ENCODE measurements around the gene KDM8. TPM values are rescaled to one million over a fixed set of nuclear protein-coding genes. Genes with fewer than 3 reads are reported as not detected.
"Not testable (repeated sequence)": the region's sequence is repeated elsewhere in the genome, so short reads cannot be mapped to it uniquely, and the experiment has no call there.

KDM8 gene
- total RNA-seq, 1 experiment from 2014 or later = 3.7 TPM

DNA sequence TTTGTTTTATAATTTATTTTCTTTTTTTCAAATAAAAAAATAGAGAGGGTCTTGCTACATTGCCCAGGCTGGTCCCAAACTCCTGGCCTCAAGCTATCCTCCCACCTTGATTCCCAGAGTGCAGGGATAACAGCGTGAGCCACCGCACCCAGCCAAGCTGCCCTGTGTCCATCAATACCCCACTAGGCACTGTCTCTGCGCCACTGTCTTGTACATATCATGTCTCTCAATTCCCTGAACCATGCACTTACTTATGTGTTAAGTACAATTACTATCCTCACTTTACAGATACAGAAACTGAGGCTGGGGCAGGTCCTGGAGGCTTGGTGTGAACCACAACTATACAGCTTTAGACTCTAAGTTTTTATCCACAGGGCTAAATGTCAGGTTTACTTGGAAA, 53.5 kb downstream of the KDM8 start:
- Mint-ChIP-seq H3K4me3 (ENCODE audit: unreplicated experiment) (no peak overlapping the region), H3K27me3 (ENCODE audit: insufficient read depth, unreplicated experiment) (no peaks in the 10 kb centered on the region), H3K9me3 (ENCODE audit: unreplicated experiment) (no peaks in the 10 kb centered on the region), H3K4me1 (ENCODE audit: insufficient read depth, unreplicated experiment) (peaks cover 30% of the 10 kb centered on the region), H3K27ac (ENCODE audit: low read depth, unreplicated experiment) (peak overlapping the region; percentile 76), H3K36me3 (ENCODE audit: insufficient read depth, unreplicated experiment) (peaks cover 49% of the 10 kb centered on the region)
- no peak for DNase-seq (ENCODE audit: unreplicated experiment)
- intact Hi-C loops (cut with micrococcal nuclease) = no loop called here
- ChIA-PET POLR2A (no interaction called here), CTCF (interaction anchor here (0.7 to 4.4 kb wide), 3 partner anchors 22 to 111 kb away, joined by 3 to 30 read pairs (median 4); no protein-coding TSS in a partner anchor)
- no TSS peak for BruUV-seq (replicated peaks)
- TF ChIP-seq, protein P1, sequence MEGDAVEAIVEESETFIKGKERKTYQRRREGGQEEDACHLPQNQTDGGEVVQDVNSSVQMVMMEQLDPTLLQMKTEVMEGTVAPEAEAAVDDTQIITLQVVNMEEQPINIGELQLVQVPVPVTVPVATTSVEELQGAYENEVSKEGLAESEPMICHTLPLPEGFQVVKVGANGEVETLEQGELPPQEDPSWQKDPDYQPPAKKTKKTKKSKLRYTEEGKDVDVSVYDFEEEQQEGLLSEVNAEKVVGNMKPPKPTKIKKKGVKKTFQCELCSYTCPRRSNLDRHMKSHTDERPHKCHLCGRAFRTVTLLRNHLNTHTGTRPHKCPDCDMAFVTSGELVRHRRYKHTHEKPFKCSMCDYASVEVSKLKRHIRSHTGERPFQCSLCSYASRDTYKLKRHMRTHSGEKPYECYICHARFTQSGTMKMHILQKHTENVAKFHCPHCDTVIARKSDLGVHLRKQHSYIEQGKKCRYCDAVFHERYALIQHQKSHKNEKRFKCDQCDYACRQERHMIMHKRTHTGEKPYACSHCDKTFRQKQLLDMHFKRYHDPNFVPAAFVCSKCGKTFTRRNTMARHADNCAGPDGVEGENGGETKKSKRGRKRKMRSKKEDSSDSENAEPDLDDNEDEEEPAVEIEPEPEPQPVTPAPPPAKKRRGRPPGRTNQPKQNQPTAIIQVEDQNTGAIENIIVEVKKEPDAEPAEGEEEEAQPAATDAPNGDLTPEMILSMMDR (IDR thresholded peaks at IDR 0.05; ENCODE audit: unreplicated experiment) = no peak

DNA sequence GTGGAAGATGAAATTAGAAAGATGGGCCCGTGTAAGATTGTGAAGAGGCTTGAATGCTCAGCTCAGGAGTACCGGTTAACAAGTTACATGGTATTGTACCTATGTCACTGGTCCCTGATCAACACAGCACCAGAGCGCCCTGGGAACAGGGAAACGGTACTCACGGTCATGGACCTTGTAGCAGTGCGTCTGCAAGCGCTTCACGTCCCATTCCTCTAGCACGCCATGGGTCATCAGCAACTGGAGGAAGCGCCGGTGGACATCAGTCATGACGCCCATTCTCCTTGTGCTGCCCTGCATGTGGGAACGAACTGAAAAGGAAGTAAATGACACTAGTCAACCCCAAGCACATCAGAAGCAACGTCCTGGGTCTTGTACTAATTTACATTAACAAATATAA, 53.9 kb downstream of the KDM8 start:
- CTCF ChIA-PET = interaction anchor here (1.0 to 4.4 kb wide), 3 partner anchors 22 to 103 kb away, joined by 3 to 30 read pairs (median 3); no protein-coding TSS in a partner anchor
- intact Hi-C loops (cut with micrococcal nuclease) = no loop called here
- Mint-ChIP-seq H3K9me3 (ENCODE audit: unreplicated experiment) (no peaks in the 10 kb centered on the region), H3K27me3 (ENCODE audit: insufficient read depth, unreplicated experiment) (no peaks in the 10 kb centered on the region), H3K36me3 (ENCODE audit: insufficient read depth, unreplicated experiment) (peaks cover 48% of the 10 kb centered on the region), H3K4me1 (ENCODE audit: insufficient read depth, unreplicated experiment) (peaks cover 30% of the 10 kb centered on the region), H3K4me3 (ENCODE audit: unreplicated experiment) (no peak overlapping the region), H3K27ac (ENCODE audit: low read depth, unreplicated experiment) (peak overlapping the region; percentile 76)
- no peak for DNase-seq (ENCODE audit: unreplicated experiment)
- POLR2A ChIA-PET = no interaction called here
- BruUV-seq (replicated peaks) = no TSS peak
- TF ChIP-seq, protein P1 (IDR thresholded peaks at IDR 0.05; ENCODE audit: unreplicated experiment) = no peak

DNA sequence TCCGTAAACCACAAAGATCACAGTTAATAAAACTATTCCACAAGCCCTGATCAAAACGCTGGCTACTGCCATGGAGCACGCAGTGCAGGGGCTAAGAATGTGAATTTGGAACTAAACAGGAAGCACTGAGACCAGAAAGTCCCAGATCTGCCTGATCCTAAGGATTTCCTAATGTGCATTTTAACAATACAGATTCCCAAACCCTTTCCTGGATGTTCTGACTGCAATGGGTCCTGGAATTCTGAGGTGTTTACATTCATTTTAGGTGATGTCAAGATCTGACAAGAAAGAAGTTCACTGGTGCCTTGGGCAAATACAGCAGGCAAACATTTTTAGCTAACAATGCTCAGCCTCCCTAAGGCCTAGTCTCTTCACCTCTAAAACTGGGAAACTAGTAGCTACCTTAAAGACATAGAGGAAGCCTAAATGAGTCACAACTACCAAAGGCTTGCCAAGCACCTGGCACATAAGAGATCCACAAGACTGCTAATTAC, 55.0 kb downstream of the KDM8 start:
- H3K27me3 Mint-ChIP-seq (ENCODE audit: insufficient read depth, unreplicated experiment) = no peaks in the 10 kb centered on the region
- TF ChIP-seq, protein P1 (IDR thresholded peaks at IDR 0.05; ENCODE audit: unreplicated experiment) = no peak
- BruUV-seq (replicated peaks) = no TSS peak
- peaks cover 28% of the 10 kb centered on the region for H3K4me1 Mint-ChIP-seq (ENCODE audit: insufficient read depth, unreplicated experiment)
- peaks cover 41% of the 10 kb centered on the region for H3K36me3 Mint-ChIP-seq (ENCODE audit: insufficient read depth, unreplicated experiment)
- H3K9me3 Mint-ChIP-seq (ENCODE audit: unreplicated experiment) = no peaks in the 10 kb centered on the region
- DNase-seq (ENCODE audit: unreplicated experiment) = peak; percentile 82
- ChIA-PET POLR2A (interaction anchor here (0.9 to 1.3 kb wide), 5 partner anchors 10 to 109 kb away, joined by 3 to 7 read pairs (median 3); partner anchors contain the start of gene NSMCE1), CTCF (interaction anchor here (0.5 to 2.0 kb wide), 6 partner anchors 23 to 188 kb away, joined by 3 to 15 read pairs (median 4); no protein-coding TSS in a partner anchor)
- H3K27ac Mint-ChIP-seq (ENCODE audit: low read depth, unreplicated experiment) = peak overlapping the region; percentile 76
- no peak overlapping the region for H3K4me3 Mint-ChIP-seq (ENCODE audit: unreplicated experiment)
- intact Hi-C loops (cut with micrococcal nuclease) = no loop called here

DNA sequence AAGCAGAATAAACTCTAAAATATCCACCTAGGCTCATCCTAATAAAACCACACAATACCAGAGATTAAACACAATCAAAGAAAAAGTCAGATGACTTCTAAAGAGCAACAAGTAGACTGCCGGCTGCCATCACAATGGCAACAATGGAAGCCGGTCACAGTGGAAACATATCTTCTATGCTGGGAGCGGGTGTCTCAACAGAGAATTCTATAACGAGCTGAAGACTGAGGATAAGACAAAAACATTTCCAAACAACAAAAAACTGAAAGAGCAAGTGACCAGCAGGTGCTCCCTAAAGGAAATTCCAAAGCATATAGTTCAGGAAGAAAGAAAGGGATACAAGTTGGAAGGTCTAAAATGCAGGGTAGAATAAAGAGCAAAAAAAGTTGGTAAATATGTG, 56.4 kb downstream of the KDM8 start:
- no peak for DNase-seq (ENCODE audit: unreplicated experiment)
- no TSS peak for BruUV-seq (replicated peaks)
- CTCF ChIA-PET = interaction anchor here (0.6 to 2.0 kb wide), 3 partner anchors 24 to 108 kb away, joined by 3 to 15 read pairs (median 5); no protein-coding TSS in a partner anchor
- Mint-ChIP-seq H3K27me3 (ENCODE audit: insufficient read depth, unreplicated experiment) (no peaks in the 10 kb centered on the region), H3K36me3 (ENCODE audit: insufficient read depth, unreplicated experiment) (peaks cover 29% of the 10 kb centered on the region), H3K4me1 (ENCODE audit: insufficient read depth, unreplicated experiment) (peaks cover 24% of the 10 kb centered on the region), H3K9me3 (ENCODE audit: unreplicated experiment) (no peaks in the 10 kb centered on the region), H3K4me3 (ENCODE audit: unreplicated experiment) (no peak overlapping the region), H3K27ac (ENCODE audit: low read depth, unreplicated experiment) (no peak overlapping the region)
- POLR2A ChIA-PET = no interaction called here
- intact Hi-C loops (cut with micrococcal nuclease) = no loop called here
- TF ChIP-seq, protein P1 (IDR thresholded peaks at IDR 0.05; ENCODE audit: unreplicated experiment) = no peak

DNA sequence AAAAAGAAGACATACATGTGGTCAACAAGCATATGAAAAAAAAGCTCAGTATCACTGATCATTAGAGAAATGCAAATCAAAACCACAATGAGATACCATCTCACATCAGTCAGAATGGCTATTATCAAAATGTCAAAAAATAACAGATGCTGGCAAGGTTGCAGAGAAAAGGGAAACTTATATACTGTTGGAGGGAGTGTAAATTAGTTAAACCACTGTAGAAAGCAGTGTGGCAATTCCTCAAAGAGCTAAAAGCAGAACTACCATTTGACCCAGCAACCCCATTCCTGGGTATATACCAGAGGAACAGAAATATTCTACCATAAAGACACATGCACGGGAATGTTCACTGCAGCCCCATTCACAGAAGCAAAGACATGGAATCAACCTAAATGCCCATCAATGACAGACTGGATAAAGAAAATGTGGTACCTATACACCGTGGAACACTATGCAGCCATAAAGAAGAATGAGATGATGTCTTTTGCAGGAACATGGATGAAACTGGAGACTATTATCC, 59.6 kb downstream of the KDM8 start:
- H3K27me3 Mint-ChIP-seq (ENCODE audit: insufficient read depth, unreplicated experiment); H3K27ac Mint-ChIP-seq (ENCODE audit: low read depth, unreplicated experiment); BruUV-seq (replicated peaks); intact Hi-C loops (cut with micrococcal nuclease); H3K9me3 Mint-ChIP-seq (ENCODE audit: unreplicated experiment); DNase-seq (ENCODE audit: unreplicated experiment); H3K36me3 Mint-ChIP-seq (ENCODE audit: insufficient read depth, unreplicated experiment); H3K4me3 Mint-ChIP-seq (ENCODE audit: unreplicated experiment): not testable (repeated sequence)
- CTCF ChIA-PET = interaction anchor here (1.4 kb wide), 1 partner anchor 105 kb away, joined by 5 read pairs; no protein-coding TSS in a partner anchor
- POLR2A ChIA-PET = interaction anchor here (1.8 to 5.0 kb wide), 3 partner anchors 9 to 58 kb away, joined by 7 to 47 read pairs (median 9); no protein-coding TSS in a partner anchor
- peaks cover 34% of the 10 kb centered on the region for H3K4me1 Mint-ChIP-seq (ENCODE audit: insufficient read depth, unreplicated experiment)
